Uterus (tissue), 2 donors: ENCODE measurements around the gene BLNK.

Experiments used
- CTCF ChIP-seq, 4 experiments: fragments of 200-600 bp in 2 of 4; fragments of 450-650 bp in 2 of 4; sonication (generic) in 2 of 4; IDR thresholded peaks; one replicate each; pipeline ENCODE4 v1.5.1; 2016 to 2019; ENCODE audit warnings: antibody characterized with exemption in 4 of 4, mild to moderate bottlenecking in 2 of 4, moderate library complexity in 1 of 4
- POLR2A ChIP-seq, 2 donors: fragments of 450-650 bp; IDR thresholded peaks; one replicate each; pipeline ENCODE4 v1.6.1; 2016; ENCODE audit warnings: antibody characterized with exemption in 2 of 2, mild to moderate bottlenecking in 1 of 2, moderate library complexity in 1 of 2

GRCh38 chr10:96267234-96267705 is 4.1 kb downstream of the BLNK start:
- TF ChIP-seq CTCF (IDR thresholded peaks at IDR 0.05): no peak
- no peak for TF ChIP-seq POLR2A (IDR thresholded peaks at IDR 0.05)
